Measurements from ENCODE around the gene CCL20.

- TF ChIP-seq CTCF (conservative IDR thresholded peaks at IDR 0.05) = no peak
- no peak for TF ChIP-seq ZFX (IDR thresholded peaks at IDR 0.05)
These were observed 23.8 kb upstream of the CCL20 start for GRCh38 chr2:227789803-227790202.

Measured in C4-2B (cell line).